Muscle of arm (tissue), 14 donors: ENCODE measurements around the gene ZNF527. TPM values are rescaled to one million over a fixed set of nuclear protein-coding genes. Genes with fewer than 3 reads are reported as not detected.
"Not testable (repeated sequence)": the region's sequence is repeated elsewhere in the genome, so short reads cannot be mapped to it uniquely, and the experiment has no call there.

Experiments used
- DNase-seq: peaks from one replicate; pipeline ENCODE4 v3.0.0-alpha.2; 2013
- long read RNA-seq, 11 donors: transcript quantifications; one replicate each; lab custom pipeline, GENCODE V29; 2026
- polyA plus RNA-seq, 12 donors: library from polyadenylated mRNA; unstranded; fragments of 120-200 nt; gene quantifications; one replicate each; pipeline ENCODE4 v1.2.1, GENCODE V29; 2013; ENCODE audit not compliant: insufficient read length in 12 of 12

The ZNF527 gene
- 1 to 10 TPM in 11 of 12 donors, not detected in 1; 5.0 to 9.9 (median 7.0) TPM for polyA plus RNA-seq
- long read RNA-seq, donor 1, partial matches to known transcripts = 0 of 1 reads
- long read RNA-seq, donor 1, other reads (novel, unspliced or antisense) = 0 of 1 reads
- long read RNA-seq, donor 2, partial matches to known transcripts = 0 of 2 reads
- long read RNA-seq, donor 2, other reads (novel, unspliced or antisense) = 0 of 2 reads
- long read RNA-seq, donor 3 = 0 reads
- long read RNA-seq, donor 4 = 0 reads
- long read RNA-seq, donor 5, partial matches to known transcripts = 0 of 4 reads
- long read RNA-seq, donor 5, other reads (novel, unspliced or antisense) = 0 of 4 reads
- long read RNA-seq, donor 6, partial matches to known transcripts = 0 of 2 reads
- long read RNA-seq, donor 6, other reads (novel, unspliced or antisense) = 0 of 2 reads
- long read RNA-seq, donor 7 = 0 reads
- long read RNA-seq, donor 8, partial matches to known transcripts = 0 of 4 reads
- long read RNA-seq, donor 8, other reads (novel, unspliced or antisense) = 0 of 4 reads
- long read RNA-seq, donor 9 = 0 reads
- long read RNA-seq, donor 10, partial matches to known transcripts = 0 of 2 reads
- long read RNA-seq, donor 10, other reads (novel, unspliced or antisense) = 0 of 2 reads
- long read RNA-seq, donor 11, partial matches to known transcripts = 0 of 2 reads
- long read RNA-seq, donor 11, other reads (novel, unspliced or antisense) = 0 of 2 reads

- peak; percentile 97 for DNase-seq
Measured at GRCh38 chr19:37370880-37371661, at the start of gene ZNF527. ZNF527 (plus strand) TSS chr19:37371099; CDS start chr19:37374199, 3,100 bp downstream.

- no peak for DNase-seq
Measured at GRCh38 chr19:37329686-37330085, 41.2 kb upstream of the ZNF527 start.

GRCh38 chr19:37332839-37333238 lies 38.1 kb upstream of the ZNF527 start:
- no peak for DNase-seq

GRCh38 chr19:37333457-37333856 lies 37.4 kb upstream of the ZNF527 start:
- DNase-seq = no peak

- peak; percentile 96 for DNase-seq
Measured at GRCh38 chr19:37334179-37335071, 36.5 kb upstream of the ZNF527 start.

- no peak for DNase-seq
Measured at GRCh38 chr19:37342753-37343152, 28.1 kb upstream of the ZNF527 start.

GRCh38 chr19:37346091-37346490 lies 24.8 kb upstream of the ZNF527 start:
- DNase-seq = no peak

- no peak for DNase-seq
Measured at GRCh38 chr19:37348060-37348459, 22.8 kb upstream of the ZNF527 start.

- no peak for DNase-seq
Measured at GRCh38 chr19:37353968-37354367, 16.9 kb upstream of the ZNF527 start.

- DNase-seq = no peak
Measured at GRCh38 chr19:37355901-37356300, 15.0 kb upstream of the ZNF527 start.

GRCh38 chr19:37361994-37362393 lies 8.9 kb upstream of the ZNF527 start:
- DNase-seq = no peak

GRCh38 chr19:37362733-37363132 lies 8.2 kb upstream of the ZNF527 start:
- no peak for DNase-seq

- not testable (repeated sequence) for DNase-seq
Measured at GRCh38 chr19:37370386-37370879, 466 bp upstream of the ZNF527 start.

GRCh38 chr19:37389234-37389633 lies 18.3 kb downstream of the ZNF527 start:
- DNase-seq = no peak

- DNase-seq = not testable (repeated sequence)
Measured at GRCh38 chr19:37391399-37391798, 20.5 kb downstream of the ZNF527 start.

- no peak for DNase-seq
Measured at GRCh38 chr19:37401078-37401477, 30.2 kb downstream of the ZNF527 start.

- no peak for DNase-seq
Measured at GRCh38 chr19:37403403-37403802, 32.5 kb downstream of the ZNF527 start.

- not testable (repeated sequence) for DNase-seq
Measured at GRCh38 chr19:37406140-37406846, 35.4 kb downstream of the ZNF527 start.

GRCh38 chr19:37412700-37413099 lies 41.8 kb downstream of the ZNF527 start:
- no peak for DNase-seq
